Panc1 (cell line): ENCODE data around the gene ATG16L2. TPM values are rescaled to one million over a fixed set of nuclear protein-coding genes. Genes with fewer than 3 reads are reported as not detected.

Experiments used
- ATAC-seq: fragments of 200-7000 bp; cut with Tn5 transposase; 2 replicates; pipeline ENCODE4 v1.9.1; 2020; ENCODE audit warnings: mild to moderate bottlenecking, moderate library complexity
- BruUV-seq: library from RNA; stranded (reverse); fragments of 400-500 nt; replicated peaks from 2 replicates; lab custom pipeline; 2021; lab: Mats Ljungman, UMichigan
- CTCF ChIA-PET: fragments of 300-600 bp; sonication (Branson Sonifier 250); formaldehyde crosslinking; loops from one replicate; lab custom pipeline; 2022; ENCODE audit warnings: antibody characterized with exemption; lab: Charles Lee
- POLR2A ChIA-PET: fragments of 300-600 bp; sonication (Branson Sonifier 250); formaldehyde crosslinking; loops from one replicate; lab custom pipeline; 2022; ENCODE audit warnings: antibody characterized with exemption; lab: Charles Lee
- DNase-seq: peaks from one replicate; pipeline ENCODE4 v3.0.0-alpha.2; 2010; ENCODE audit warnings: low read depth, low spot score
- H3K27ac ChIP-seq: 2 replicates; pipeline ENCODE4 v1.5.1; 2011; ENCODE audit warnings: mild to moderate bottlenecking, low read length, inconsistent platforms
- H3K27me3 ChIP-seq: fragments of 200-500 bp; sonication (Bioruptor generic); 2 replicates; pipeline ENCODE4 v1.6.0; 2014; ENCODE audit warnings: low read length, inconsistent platforms; ENCODE audit not compliant: control insufficient read depth, insufficient read depth
- H3K36me3 ChIP-seq: fragments of 200-500 bp; sonication (Bioruptor generic); 2 replicates; pipeline ENCODE4 v1.5.1; 2014; ENCODE audit warnings: inconsistent platforms, mild to moderate bottlenecking, low read length, moderate library complexity; ENCODE audit not compliant: control insufficient read depth, insufficient read depth
- H3K4me1 ChIP-seq: 2 replicates; pipeline ENCODE4 v1.5.1; 2011; ENCODE audit warnings: inconsistent platforms, mild to moderate bottlenecking, low read length, moderate library complexity; ENCODE audit not compliant: control insufficient read depth, insufficient read depth
- H3K4me3 ChIP-seq, 2 experiments: 2 replicates each; pipeline ENCODE4 v1.5.1; 2011 to 2012; ENCODE audit warnings: low read depth in 2 of 2, low read length in 2 of 2, mild to moderate bottlenecking in 2 of 2, inconsistent platforms in 1 of 2, moderate library complexity in 1 of 2
- H3K9me3 ChIP-seq: fragments of 200-500 bp; sonication (Bioruptor generic); 2 replicates; pipeline ENCODE4 v1.5.1; 2014; ENCODE audit warnings: low read depth, mild to moderate bottlenecking, inconsistent platforms, low read length, moderate library complexity; ENCODE audit not compliant: control insufficient read depth, insufficient read depth
- POLR2AphosphoS5 ChIP-seq: IDR thresholded peaks from 2 replicates; pipeline ENCODE4 v1.6.1; 2012; ENCODE audit warnings: mild to moderate bottlenecking, low read depth, low read length, moderate library complexity
- SIN3A ChIP-seq: IDR thresholded peaks from 2 replicates; pipeline ENCODE4 v1.6.1; 2012; ENCODE audit warnings: low read depth, mild to moderate bottlenecking, low read length, moderate library complexity, borderline replicate concordance; ENCODE audit not compliant: insufficient read depth
- TCF7L2 ChIP-seq: IDR thresholded peaks from 2 replicates; pipeline ENCODE4 v1.6.1; 2011; ENCODE audit warnings: mild to moderate bottlenecking, low read depth, low read length, inconsistent platforms
- in situ Hi-C: cut with HindIII; loops from 2 replicates; pipeline ENCODE4 v1.10.0; 2016; ENCODE audit warnings: low sequenced_read_pairs, low pct_unique_long_range_greater_than_20kb
- intact Hi-C: fragments of 100-400 bp; cut with micrococcal nuclease; formaldehyde crosslinking; loops from one replicate; pipeline ENCODE4 v1.10.0; 2022; ENCODE audit not compliant: unreplicated experiment
- total RNA-seq: library from RNA; stranded (reverse); gene quantifications from one replicate; pipeline ENCODE4 v1.2.1, GENCODE V29; 2021; ENCODE audit not compliant: unreplicated experiment
- TF ChIP-seq, protein P1 (sequence below), 2 experiments: IDR thresholded peaks; 2 replicates each; pipeline ENCODE4 v1.6.1; 2011 to 2012; ENCODE audit warnings: low read depth in 2 of 2, control low read depth in 1 of 2, low read length in 1 of 2, mild to moderate bottlenecking in 1 of 2, moderate library complexity in 1 of 2; ENCODE audit not compliant: insufficient read depth in 1 of 2
- TF ChIP-seq, protein P2 (sequence below): fragments of 450-650 bp; IDR thresholded peaks from 2 replicates; pipeline ENCODE4 v1.5.1; 2017; ENCODE audit warnings: mild to moderate bottlenecking

Gene ATG16L2
- total RNA-seq, 1 experiment from 2014 or later = 14.6 TPM

DNA sequence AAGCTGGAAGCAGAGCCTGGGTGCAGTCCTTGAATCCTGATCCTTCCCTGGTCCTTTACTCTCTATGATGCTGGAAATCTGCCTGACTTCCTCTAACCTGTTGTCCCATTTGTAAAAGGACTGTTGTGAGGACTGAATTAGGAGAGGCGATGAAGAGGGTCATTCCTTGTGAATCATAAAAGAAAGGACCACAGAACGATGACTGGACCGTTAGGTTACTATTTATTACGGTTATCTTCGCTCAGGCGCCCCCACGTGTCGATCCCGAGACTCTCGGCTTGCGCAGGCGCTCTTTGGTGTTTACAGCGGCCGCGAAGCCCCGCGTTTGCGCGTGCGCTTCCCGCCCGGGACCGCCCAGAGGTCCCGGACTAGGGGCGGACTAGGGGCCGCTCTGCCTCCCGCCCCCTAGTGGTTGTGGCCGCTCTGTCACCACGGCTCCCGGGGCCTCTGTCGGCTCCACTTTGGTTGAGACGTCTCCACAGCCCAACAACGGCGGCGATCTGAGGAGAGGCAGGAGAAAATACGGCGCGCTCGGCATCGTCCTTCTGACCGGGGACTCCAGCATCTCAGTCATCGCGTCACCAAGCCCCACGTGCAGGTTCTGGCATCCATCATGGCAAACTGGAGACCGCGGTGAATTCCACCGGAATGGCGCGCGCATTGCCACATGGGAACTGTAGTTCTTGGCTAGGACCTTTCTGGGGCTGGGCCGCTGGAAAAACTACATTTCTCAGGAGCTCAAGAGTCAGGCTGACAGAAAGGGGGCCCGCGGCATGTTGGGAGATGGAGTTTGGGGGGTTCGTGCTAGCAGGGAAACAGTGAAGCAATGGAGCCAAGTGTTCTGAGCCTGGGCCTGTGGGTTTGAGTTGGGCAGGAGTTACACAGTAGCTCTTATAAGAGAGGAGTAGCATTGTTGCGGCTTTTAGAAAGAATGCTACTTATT, 20.5 kb upstream of the ATG16L2 start, which contains the start of gene STARD10:
TSS of gene STARD10 (minus strand) at position 623 of the 943 bp plus-strand sequence. CDS start 12,866 bp downstream, outside the sequence.
- Histone ChIP-seq H3K27me3 (no peaks in the 10 kb centered on the region), H3K4me1 (peaks cover 15% of the 10 kb centered on the region), H3K36me3 (no peaks in the 10 kb centered on the region), H3K9me3 (no peaks in the 10 kb centered on the region), H3K4me3 (peak within 1 kb of the TSS; percentile 71 to 79), H3K27ac (peak within 1 kb of the TSS; percentile 99)
- DNase-seq = peak; percentile 82
- POLR2A ChIA-PET = interaction anchor here (0.5 to 0.6 kb wide), 3 partner anchors 9 to 308 kb away, joined by 3 to 10 read pairs (median 4); no protein-coding TSS in a partner anchor
- CTCF ChIA-PET = interaction anchor here (0.6 to 2.4 kb wide), 9 partner anchors 11 to 439 kb away, joined by 3 to 25 read pairs (median 4); partner anchors contain the start of gene FCHSD2
- in situ Hi-C loops (no loop called here), intact Hi-C loops (loop anchor here (5.0 kb wide), 1 partner anchor 66 kb away; no protein-coding TSS in a partner anchor)
- TSS peak; percentile 94 for BruUV-seq
- TF ChIP-seq, protein P1, sequence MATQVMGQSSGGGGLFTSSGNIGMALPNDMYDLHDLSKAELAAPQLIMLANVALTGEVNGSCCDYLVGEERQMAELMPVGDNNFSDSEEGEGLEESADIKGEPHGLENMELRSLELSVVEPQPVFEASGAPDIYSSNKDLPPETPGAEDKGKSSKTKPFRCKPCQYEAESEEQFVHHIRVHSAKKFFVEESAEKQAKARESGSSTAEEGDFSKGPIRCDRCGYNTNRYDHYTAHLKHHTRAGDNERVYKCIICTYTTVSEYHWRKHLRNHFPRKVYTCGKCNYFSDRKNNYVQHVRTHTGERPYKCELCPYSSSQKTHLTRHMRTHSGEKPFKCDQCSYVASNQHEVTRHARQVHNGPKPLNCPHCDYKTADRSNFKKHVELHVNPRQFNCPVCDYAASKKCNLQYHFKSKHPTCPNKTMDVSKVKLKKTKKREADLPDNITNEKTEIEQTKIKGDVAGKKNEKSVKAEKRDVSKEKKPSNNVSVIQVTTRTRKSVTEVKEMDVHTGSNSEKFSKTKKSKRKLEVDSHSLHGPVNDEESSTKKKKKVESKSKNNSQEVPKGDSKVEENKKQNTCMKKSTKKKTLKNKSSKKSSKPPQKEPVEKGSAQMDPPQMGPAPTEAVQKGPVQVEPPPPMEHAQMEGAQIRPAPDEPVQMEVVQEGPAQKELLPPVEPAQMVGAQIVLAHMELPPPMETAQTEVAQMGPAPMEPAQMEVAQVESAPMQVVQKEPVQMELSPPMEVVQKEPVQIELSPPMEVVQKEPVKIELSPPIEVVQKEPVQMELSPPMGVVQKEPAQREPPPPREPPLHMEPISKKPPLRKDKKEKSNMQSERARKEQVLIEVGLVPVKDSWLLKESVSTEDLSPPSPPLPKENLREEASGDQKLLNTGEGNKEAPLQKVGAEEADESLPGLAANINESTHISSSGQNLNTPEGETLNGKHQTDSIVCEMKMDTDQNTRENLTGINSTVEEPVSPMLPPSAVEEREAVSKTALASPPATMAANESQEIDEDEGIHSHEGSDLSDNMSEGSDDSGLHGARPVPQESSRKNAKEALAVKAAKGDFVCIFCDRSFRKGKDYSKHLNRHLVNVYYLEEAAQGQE (IDR thresholded peaks at IDR 0.05; ENCODE audit: insufficient read depth in 1 of 2, low read depth in 2 of 2, low read length in 1 of 2) = no peak
- TF ChIP-seq, protein P2, sequence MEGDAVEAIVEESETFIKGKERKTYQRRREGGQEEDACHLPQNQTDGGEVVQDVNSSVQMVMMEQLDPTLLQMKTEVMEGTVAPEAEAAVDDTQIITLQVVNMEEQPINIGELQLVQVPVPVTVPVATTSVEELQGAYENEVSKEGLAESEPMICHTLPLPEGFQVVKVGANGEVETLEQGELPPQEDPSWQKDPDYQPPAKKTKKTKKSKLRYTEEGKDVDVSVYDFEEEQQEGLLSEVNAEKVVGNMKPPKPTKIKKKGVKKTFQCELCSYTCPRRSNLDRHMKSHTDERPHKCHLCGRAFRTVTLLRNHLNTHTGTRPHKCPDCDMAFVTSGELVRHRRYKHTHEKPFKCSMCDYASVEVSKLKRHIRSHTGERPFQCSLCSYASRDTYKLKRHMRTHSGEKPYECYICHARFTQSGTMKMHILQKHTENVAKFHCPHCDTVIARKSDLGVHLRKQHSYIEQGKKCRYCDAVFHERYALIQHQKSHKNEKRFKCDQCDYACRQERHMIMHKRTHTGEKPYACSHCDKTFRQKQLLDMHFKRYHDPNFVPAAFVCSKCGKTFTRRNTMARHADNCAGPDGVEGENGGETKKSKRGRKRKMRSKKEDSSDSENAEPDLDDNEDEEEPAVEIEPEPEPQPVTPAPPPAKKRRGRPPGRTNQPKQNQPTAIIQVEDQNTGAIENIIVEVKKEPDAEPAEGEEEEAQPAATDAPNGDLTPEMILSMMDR = peak; percentile 100
- TF ChIP-seq TCF7L2 = no peak
- TF ChIP-seq SIN3A = peak; percentile 27; the same call in 1 of the 2 replicates
- peak; percentile 91 for TF ChIP-seq POLR2AphosphoS5
- ATAC-seq = peak; percentile 98

DNA sequence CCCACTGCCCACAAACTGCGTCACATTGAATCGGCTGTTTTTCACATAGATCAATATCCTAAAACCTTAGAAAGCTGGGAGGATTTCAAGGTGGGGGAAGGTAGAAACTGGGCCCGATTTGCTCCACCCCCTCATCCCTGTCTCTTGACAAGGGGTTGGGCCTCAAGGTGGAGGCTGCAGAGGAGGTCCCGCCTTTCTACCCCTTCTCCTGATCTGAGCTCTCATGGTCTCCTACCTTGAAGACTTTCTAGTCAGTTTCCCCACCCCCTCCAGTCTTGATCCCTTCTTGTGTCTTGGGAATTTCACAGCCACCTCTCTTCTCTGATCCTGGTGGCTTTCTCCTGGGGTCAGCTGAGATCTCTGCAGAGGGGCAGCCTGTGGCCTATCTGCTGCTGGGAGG, 15.8 kb upstream of the ATG16L2 start:
- in situ Hi-C loops = no loop called here
- H3K27ac ChIP-seq = no peak overlapping the region
- TF ChIP-seq SIN3A = no peak
- TF ChIP-seq, protein P1 (IDR thresholded peaks at IDR 0.05; ENCODE audit: insufficient read depth in 1 of 2, low read depth in 2 of 2, low read length in 1 of 2) = no peak
- TF ChIP-seq, protein P2 = no peak
- TF ChIP-seq TCF7L2 = no peak
- TF ChIP-seq POLR2AphosphoS5 = no peak
- no peak for DNase-seq
- ChIA-PET POLR2A (interaction anchor here (1.2 kb wide), 1 partner anchor 14 kb away, joined by 5 read pairs; no protein-coding TSS in a partner anchor), CTCF (interaction anchor here (0.7 kb wide), 2 partner anchors 73 to 590 kb away, joined by 3 to 5 read pairs; no protein-coding TSS in a partner anchor)
- no peaks in the 10 kb centered on the region for H3K27me3 ChIP-seq
- no peak overlapping the region for H3K4me3 ChIP-seq
- no peaks in the 10 kb centered on the region for H3K36me3 ChIP-seq
- intact Hi-C loops = no loop called here
- ATAC-seq = no peak
- BruUV-seq = no TSS peak
- H3K9me3 ChIP-seq = no peaks in the 10 kb centered on the region
- H3K4me1 ChIP-seq = peaks cover 5% of the 10 kb centered on the region
